GM19455 (cell line): Measurements from ENCODE around the gene ARFGAP1.
"Not testable (repeated sequence)": the region's sequence is repeated elsewhere in the genome, so short reads cannot be mapped to it uniquely, and the experiment has no call there.

Experiments
- ATAC-seq: cut with Tn5 transposase; IDR thresholded peaks from one replicate; pipeline ENCODE4 v1.9.1; 2021; ENCODE audit not compliant: unreplicated experiment

Gene ARFGAP1

DNA sequence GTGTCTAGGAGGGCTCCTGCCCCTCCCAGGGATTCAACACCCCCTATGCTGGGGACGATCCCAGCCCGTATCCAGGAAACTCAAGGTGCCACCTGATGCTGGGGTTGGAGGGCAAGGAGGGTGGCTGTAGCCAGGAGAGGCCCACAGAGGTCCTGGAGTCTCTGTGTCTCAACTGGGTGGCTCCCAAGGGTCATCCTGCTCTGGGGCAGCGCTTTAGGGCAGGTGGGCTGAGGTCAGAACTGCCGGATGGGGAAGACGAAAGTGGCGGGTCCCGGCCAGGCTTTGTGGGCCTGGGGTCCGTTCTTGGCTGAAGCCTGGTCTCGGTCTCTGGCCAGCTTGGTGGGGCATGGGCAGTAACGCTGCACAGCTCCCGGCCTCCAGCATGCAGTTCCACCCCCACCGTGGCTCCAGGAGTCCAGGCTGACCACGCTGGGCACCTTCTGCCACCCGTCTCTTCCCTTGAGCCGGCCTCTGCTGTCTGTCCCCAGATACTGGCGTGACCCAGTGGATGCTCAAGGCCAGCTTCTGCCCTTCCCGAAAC, 17.6 kb downstream of the ARFGAP1 start:
- ATAC-seq, result no peak

DNA sequence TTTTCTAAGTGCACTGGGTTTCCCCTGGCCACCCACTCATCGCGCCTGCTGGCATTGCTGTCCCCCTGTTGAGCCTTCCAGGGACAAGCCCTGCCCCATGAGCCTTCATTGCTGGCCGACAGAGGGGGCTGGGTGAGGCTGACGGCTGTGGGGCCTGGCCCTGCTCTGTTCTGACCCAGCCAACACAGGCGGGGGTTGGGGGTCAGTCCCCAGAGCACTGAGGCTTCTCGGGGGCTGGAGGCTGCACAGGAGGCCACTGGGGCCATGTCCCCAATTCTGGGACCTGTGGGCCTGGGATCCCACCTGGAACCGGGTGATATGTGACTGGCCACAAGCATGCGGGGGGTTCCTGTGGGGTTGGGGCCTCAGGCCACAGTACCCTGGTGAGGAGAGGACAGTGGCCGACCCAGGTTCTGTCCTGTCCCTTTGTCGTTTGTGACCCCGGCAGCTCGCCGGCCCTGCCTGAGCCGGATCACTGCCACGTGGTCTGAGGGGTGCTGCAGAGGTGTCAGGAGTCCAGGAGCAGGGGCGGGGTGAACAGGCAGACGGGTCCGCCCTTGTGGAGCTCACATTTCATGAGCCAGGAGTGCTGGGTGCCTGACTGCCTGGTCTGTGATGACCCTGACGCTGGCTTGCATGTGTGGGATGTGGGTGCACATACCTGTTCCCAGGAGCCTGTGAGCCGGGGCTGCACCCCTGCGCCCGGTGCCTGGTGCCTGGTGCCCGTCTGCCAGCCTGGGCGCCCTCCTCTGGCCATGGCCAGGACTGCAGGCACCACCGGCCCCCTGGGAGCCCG, 18.3 kb downstream of the ARFGAP1 start:
- ATAC-seq, result no peak

DNA sequence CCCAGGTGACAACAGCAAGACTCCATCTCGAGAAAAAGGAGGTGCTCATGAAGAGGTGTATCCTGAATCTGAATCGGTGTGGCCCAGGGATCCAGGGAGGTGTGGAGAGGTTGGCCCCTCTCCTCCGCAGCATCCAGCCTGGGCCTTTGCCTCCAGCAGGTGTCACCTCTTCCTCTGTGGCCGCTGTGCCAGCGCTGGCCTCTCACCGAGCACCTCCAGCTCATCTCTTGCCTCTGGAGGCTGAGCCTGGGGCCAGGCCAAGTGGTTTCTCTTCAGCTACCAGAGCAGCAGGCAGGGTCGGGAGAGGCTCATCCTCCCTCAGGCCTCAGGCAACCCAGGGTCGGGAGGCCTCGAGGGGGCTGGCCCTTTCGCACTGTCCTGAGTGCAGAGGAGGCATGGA, 19.2 kb downstream of the ARFGAP1 start:
- no peak for ATAC-seq

DNA sequence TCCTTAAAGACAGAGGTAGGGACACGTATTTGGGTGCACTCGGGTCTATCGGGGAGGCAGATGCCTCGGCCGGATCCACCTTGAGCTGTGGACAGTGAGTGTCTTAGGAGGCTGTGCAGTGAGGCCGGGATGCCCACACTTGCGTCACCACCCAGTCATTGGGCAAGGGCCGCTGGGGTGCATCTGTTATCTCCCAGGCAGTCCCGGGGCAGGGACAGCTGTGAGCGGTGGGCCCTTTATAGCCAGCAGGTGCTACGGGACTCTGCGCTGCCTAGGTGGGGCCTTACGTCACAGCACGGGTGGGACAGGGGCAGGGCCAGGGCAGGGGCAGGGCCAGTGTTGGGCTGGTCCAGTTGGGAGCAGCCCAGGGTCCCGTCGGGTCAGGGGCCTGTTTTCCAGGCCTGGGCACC, 19.7 kb downstream of the ARFGAP1 start:
- no peak for ATAC-seq

- no peak for ATAC-seq
Measured at GRCh38 chr20:63292904-63293303, 20.3 kb downstream of the ARFGAP1 start, which contains the start of gene COL20A1. Gene COL20A1, plus strand, starts transcription at chr20:63293186. Its CDS starts 1,922 bp downstream, at chr20:63295108.

- no peak for ATAC-seq
Measured at GRCh38 chr20:63293456-63293855, 20.8 kb downstream of the ARFGAP1 start.

- no peak for ATAC-seq
Measured at GRCh38 chr20:63293871-63294535, 21.4 kb downstream of the ARFGAP1 start.

DNA sequence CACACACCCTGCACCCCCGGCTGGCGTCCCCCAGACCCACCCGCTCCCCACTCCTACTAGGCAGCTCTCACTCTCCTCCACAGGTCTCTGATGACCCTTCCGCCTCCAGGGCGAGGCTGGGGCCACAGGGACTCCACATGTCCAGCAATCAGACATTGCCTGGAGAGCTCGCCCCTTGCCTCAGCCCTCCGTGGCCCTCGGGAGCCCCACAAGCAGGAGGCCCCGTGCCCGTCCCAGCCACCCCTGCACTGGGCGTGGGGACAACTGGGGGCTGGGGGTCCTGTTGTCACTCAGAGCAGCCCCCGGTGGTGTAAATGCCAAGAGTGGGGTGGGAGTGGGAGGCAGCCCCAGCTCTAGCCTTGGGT, 21.9 kb downstream of the ARFGAP1 start:
- no peak for ATAC-seq

DNA sequence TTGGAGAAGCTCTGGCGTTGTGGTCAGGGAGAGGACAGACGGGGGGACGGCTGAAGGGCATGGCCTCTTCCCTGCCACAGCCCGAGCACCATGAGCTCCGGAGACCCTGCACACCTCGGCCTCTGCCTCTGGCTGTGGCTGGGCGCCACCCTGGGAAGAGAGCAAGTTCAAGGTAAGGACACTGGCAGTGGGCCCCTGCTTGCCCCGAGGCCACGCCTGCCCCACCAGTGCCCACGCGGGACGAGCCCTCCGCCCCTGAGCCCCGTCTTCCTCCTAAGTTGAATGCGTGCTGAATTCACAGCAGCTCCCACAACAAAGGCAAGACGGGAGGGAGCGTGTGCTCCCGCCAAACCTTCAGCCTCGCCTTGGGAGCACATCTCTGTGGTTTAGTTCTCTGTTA, 22.4 kb downstream of the ARFGAP1 start:
- ATAC-seq, result no peak

- ATAC-seq, result no peak
Measured at GRCh38 chr20:63295422-63295821, 22.8 kb downstream of the ARFGAP1 start.

- no peak for ATAC-seq
Measured at GRCh38 chr20:63295846-63296245, 23.2 kb downstream of the ARFGAP1 start.

- ATAC-seq, result no peak
Measured at GRCh38 chr20:63296531-63297299, 24.1 kb downstream of the ARFGAP1 start.

DNA sequence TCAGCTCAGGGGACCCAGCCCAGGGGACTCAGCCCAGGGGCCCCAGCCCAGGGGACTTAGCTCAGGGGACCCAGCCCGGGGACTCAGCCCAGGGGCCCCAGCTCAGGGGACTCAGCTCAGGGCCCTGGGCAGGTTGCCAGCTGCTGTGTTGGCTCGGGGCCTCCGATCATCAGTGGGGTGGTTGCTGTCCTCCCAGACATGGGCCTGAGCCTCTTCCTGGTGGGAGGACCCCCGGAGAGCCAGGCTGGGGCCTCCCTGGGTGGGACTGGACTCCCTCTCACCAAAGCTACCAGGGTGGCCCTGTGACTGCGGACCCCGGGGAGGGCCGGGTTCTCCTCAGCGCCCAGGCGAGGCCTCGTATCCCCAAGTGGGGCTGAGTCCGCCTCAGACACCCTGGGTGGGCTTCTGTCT, 24.8 kb downstream of the ARFGAP1 start:
- no peak for ATAC-seq

GRCh38 chr20:63297796-63298572, 25.4 kb downstream of the ARFGAP1 start:
- no peak for ATAC-seq

- no peak for ATAC-seq
Measured at GRCh38 chr20:63298731-63299312, 26.2 kb downstream of the ARFGAP1 start.

DNA sequence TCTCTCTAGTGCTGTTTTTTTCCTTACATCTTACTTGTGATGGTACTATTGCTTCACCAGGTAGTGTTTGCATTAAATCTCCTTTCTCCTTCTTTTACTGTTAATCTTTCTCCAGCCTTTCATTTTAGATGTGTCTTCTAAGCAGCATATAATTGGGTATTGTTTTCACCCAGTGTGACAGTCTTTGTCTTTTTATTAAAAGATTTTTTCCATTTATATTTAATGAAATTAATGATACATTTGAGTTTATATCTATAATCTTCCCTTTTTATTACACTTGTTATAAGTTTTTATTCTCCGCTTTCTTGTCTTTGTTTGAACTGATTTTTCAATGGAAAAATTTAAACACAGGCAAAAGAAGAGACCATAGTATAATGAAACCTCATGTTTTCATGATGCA, 29.1 kb downstream of the ARFGAP1 start:
- ATAC-seq, result no peak

- no peak for ATAC-seq
Measured at GRCh38 chr20:63303095-63303666, 30.6 kb downstream of the ARFGAP1 start.

DNA sequence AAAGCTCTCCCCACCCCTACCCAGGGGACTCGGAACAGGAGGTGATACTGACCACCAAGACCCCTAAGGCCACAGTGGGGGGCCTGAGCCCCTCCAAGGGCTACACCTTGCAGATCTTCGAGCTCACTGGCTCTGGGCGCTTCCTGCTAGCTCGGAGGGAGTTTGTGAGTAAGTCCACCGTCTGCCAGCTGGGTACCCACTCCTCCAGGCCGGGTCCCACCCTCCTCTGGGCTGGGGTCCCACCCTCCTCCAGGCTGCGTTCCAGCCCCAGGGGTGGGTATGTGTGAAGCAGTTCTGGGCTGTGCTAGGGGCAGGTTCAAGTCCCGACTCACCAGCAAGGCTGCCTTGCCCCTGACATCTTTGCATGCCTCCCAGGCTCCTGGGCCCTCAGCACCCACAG, 32.8 kb downstream of the ARFGAP1 start:
- no peak for ATAC-seq

- ATAC-seq, result not testable (repeated sequence)
Measured at GRCh38 chr20:63305933-63306672, 33.5 kb downstream of the ARFGAP1 start.
